Hepatocyte (in vitro differentiated cells): ENCODE data around the gene RIMBP2.
"Not testable (repeated sequence)": the region's sequence is repeated elsewhere in the genome, so short reads cannot be mapped to it uniquely, and the experiment has no call there.

Source experiments
- CTCF ChIP-seq: fragments of 200-600 bp; sonication (generic); IDR thresholded peaks from 2 replicates; pipeline ENCODE4 v1.5.1; 2016; ENCODE audit warnings: antibody characterized with exemption, mild to moderate bottlenecking; ENCODE audit not compliant: poor library complexity
- EZH2 ChIP-seq: fragments of 200-600 bp; sonication (generic); IDR thresholded peaks from 2 replicates; pipeline ENCODE4 v1.6.1; 2016; ENCODE audit warnings: antibody characterized with exemption, mild to moderate bottlenecking, borderline replicate concordance

DNA sequence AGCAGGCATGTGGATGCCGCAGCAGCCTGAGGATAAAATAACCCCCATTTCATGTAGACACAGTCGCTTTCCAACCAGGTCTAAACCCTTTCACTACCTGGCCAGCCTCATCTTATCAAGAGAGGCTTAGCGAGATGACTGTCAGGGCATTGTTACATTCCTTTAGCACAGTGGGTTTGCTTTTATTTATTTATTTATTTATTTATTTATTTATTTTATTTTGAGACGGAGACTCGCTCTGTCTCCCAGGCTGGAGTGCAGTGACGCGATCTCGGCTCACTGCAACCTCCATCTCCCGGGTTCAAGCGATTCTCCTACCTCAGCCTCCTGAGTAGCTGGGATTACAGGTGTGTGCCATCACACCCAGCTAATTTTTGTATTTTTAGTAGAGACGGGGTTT, 35.9 kb upstream of the RIMBP2 start:
- not testable (repeated sequence) for TF ChIP-seq CTCF, EZH2
